Measurements from ENCODE around the gene ZCCHC17.

The ZCCHC17 gene

DNA sequence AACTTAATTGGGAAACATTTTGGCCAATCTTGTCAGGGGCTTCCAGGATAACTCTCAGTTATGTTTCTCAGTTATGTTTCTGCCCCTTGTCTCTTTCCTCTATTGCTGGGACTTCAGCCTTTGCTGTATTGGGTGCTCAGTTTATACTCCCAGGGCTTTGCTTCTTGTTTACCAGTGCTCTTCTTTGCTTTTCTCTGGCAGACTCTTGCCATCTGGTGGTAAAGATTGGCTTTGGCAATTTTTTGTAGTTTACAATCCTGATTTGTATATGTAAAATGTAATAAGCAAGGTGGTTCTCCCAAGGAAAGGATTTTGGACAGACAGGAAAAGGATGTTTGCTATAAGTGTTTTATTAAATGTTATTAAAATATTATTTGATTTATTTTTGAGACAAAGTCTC lies 38.2 kb downstream of the ZCCHC17 start:
- Histone ChIP-seq H3K4me1 (ENCODE audit: low read length) (no peaks in the 10 kb centered on the region), H3K9ac (ENCODE audit: low read length) (no peak overlapping the region), H3K79me2 (ENCODE audit: low read length) (no peaks in the 10 kb centered on the region), H3K4me3 (ENCODE audit: low read length) (no peak overlapping the region), H2AFZ (ENCODE audit: low read length) (no peak overlapping the region), H3K9me2 (replicated peaks; ENCODE audit: insufficient read depth, low read length) (no peaks in the 10 kb centered on the region), H4K20me1 (ENCODE audit: insufficient read depth, low read length) (no peaks in the 10 kb centered on the region), H3K27me3 (replicated peaks; ENCODE audit: insufficient read depth, low read length) (no peaks in the 10 kb centered on the region), H3K4me2 (ENCODE audit: low read depth, low read length) (no peak overlapping the region), H3K9me3 (replicated peaks; ENCODE audit: insufficient read depth, low read length) (no peaks in the 10 kb centered on the region), H3K27ac (ENCODE audit: low read length) (no peak overlapping the region), H3F3A (ENCODE audit: insufficient read depth, low read length) (no peaks in the 10 kb centered on the region), H3K36me3 (replicated peaks; ENCODE audit: insufficient read depth, low read length) (no peaks in the 10 kb centered on the region)
- TF ChIP-seq CTCF (IDR thresholded peaks at IDR 0.05; ENCODE audit: low read length): peak; percentile 49
- TF ChIP-seq EZH2 (optimal IDR thresholded peaks at IDR 0.05; ENCODE audit: low read depth, low read length): no peak
- DNase-seq: peak; percentile 51

- Histone ChIP-seq H3K79me2 (ENCODE audit: low read length) (no peaks in the 10 kb centered on the region), H4K20me1 (ENCODE audit: insufficient read depth, low read length) (no peaks in the 10 kb centered on the region), H3K4me3 (ENCODE audit: low read length) (no peak overlapping the region), H3K27me3 (replicated peaks; ENCODE audit: insufficient read depth, low read length) (no peaks in the 10 kb centered on the region), H3K4me1 (ENCODE audit: low read length) (no peaks in the 10 kb centered on the region), H3K27ac (ENCODE audit: low read length) (no peak overlapping the region), H2AFZ (ENCODE audit: low read length) (no peak overlapping the region), H3K4me2 (ENCODE audit: low read depth, low read length) (no peak overlapping the region), H3K9me2 (replicated peaks; ENCODE audit: insufficient read depth, low read length) (no peaks in the 10 kb centered on the region), H3K36me3 (replicated peaks; ENCODE audit: insufficient read depth, low read length) (no peaks in the 10 kb centered on the region), H3F3A (ENCODE audit: insufficient read depth, low read length) (no peaks in the 10 kb centered on the region), H3K9ac (ENCODE audit: low read length) (no peak overlapping the region), H3K9me3 (replicated peaks; ENCODE audit: insufficient read depth, low read length) (no peaks in the 10 kb centered on the region)
- TF ChIP-seq EZH2 (optimal IDR thresholded peaks at IDR 0.05; ENCODE audit: low read depth, low read length) (no peak), EZH2phosphoT487 (IDR thresholded peaks at IDR 0.05; ENCODE audit: low read length) (no peak), CTCF (IDR thresholded peaks at IDR 0.05; ENCODE audit: low read length) (no peak)
- DNase-seq: no peak
These were observed 40.0 kb downstream of the ZCCHC17 start for GRCh38 chr1:31336687-31337467.

GRCh38 chr1:31344503-31344902 lies 47.7 kb downstream of the ZCCHC17 start:
- no peak overlapping the region for H3K4me3 ChIP-seq (ENCODE audit: low read length)
- no peaks in the 10 kb centered on the region for H3K27me3 ChIP-seq (replicated peaks; ENCODE audit: insufficient read depth, low read length)
- no peak overlapping the region for H2AFZ ChIP-seq (ENCODE audit: low read length)
- no peak for TF ChIP-seq EZH2phosphoT487 (IDR thresholded peaks at IDR 0.05; ENCODE audit: low read length)
- H3K9ac ChIP-seq (ENCODE audit: low read length): no peak overlapping the region
- H3K79me2 ChIP-seq (ENCODE audit: low read length): no peaks in the 10 kb centered on the region
- no peak for DNase-seq
- no peaks in the 10 kb centered on the region for H3K9me2 ChIP-seq (replicated peaks; ENCODE audit: insufficient read depth, low read length)
- H3K9me3 ChIP-seq (replicated peaks; ENCODE audit: insufficient read depth, low read length): no peaks in the 10 kb centered on the region
- no peak overlapping the region for H3K27ac ChIP-seq (ENCODE audit: low read length)
- H3F3A ChIP-seq (ENCODE audit: insufficient read depth, low read length): no peaks in the 10 kb centered on the region
- H4K20me1 ChIP-seq (ENCODE audit: insufficient read depth, low read length): no peaks in the 10 kb centered on the region
- H3K4me2 ChIP-seq (ENCODE audit: low read depth, low read length): no peak overlapping the region
- H3K36me3 ChIP-seq (replicated peaks; ENCODE audit: insufficient read depth, low read length): no peaks in the 10 kb centered on the region
- H3K4me1 ChIP-seq (ENCODE audit: low read length): no peaks in the 10 kb centered on the region

DNA sequence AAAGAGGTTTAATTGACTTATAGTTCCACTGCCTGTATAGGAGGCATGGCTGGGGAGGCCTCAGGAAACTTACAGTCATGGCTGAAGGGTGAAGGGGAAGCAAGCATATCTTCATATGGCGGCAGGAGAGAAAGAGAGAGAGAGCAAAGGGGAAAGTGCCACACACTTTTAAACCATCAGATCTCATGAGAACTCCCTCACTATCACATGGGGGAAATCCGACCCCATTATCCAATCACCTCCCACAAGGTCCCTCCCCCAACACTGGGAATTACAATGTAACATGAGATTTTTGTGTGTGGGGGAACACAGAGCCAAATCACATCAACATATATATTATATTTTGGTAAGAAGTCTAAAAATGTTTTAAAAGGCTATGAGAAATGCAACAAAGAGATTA lies 48.8 kb downstream of the ZCCHC17 start:
- Histone ChIP-seq H3K4me1 (ENCODE audit: low read length) (no peaks in the 10 kb centered on the region), H3K9me2 (replicated peaks; ENCODE audit: insufficient read depth, low read length) (no peaks in the 10 kb centered on the region), H3K4me2 (ENCODE audit: low read depth, low read length) (no peak overlapping the region), H3K4me3 (ENCODE audit: low read length) (no peak overlapping the region), H4K20me1 (ENCODE audit: insufficient read depth, low read length) (no peaks in the 10 kb centered on the region), H3K9ac (ENCODE audit: low read length) (no peak overlapping the region), H3K27me3 (replicated peaks; ENCODE audit: insufficient read depth, low read length) (no peaks in the 10 kb centered on the region), H3K79me2 (ENCODE audit: low read length) (no peaks in the 10 kb centered on the region), H3K27ac (ENCODE audit: low read length) (no peak overlapping the region), H3F3A (ENCODE audit: insufficient read depth, low read length) (no peaks in the 10 kb centered on the region), H3K9me3 (replicated peaks; ENCODE audit: insufficient read depth, low read length) (no peaks in the 10 kb centered on the region), H3K36me3 (replicated peaks; ENCODE audit: insufficient read depth, low read length) (no peaks in the 10 kb centered on the region), H2AFZ (ENCODE audit: low read length) (no peak overlapping the region)
- TF ChIP-seq EZH2phosphoT487 (IDR thresholded peaks at IDR 0.05; ENCODE audit: low read length) (no peak), EZH2 (optimal IDR thresholded peaks at IDR 0.05; ENCODE audit: low read depth, low read length) (no peak), CTCF (IDR thresholded peaks at IDR 0.05; ENCODE audit: low read length) (no peak)
- DNase-seq: no peak

Measured in MM.1S (cell line).